Measurements from ENCODE around the gene OS9. TPM values are rescaled to one million over a fixed set of nuclear protein-coding genes. Genes with fewer than 3 reads are reported as not detected.

Gene OS9
- total and polyA plus RNA-seq, 9 of the 15 experiments (the other 6 are each of a cell fraction or from before 2014, with no cell fraction given) = 4.6 to 105 (median 89.5) TPM

- TF ChIP-seq CBFA2T2 (conservative IDR thresholded peaks at IDR 0.05) = no peak
- TF ChIP-seq, protein P1, sequence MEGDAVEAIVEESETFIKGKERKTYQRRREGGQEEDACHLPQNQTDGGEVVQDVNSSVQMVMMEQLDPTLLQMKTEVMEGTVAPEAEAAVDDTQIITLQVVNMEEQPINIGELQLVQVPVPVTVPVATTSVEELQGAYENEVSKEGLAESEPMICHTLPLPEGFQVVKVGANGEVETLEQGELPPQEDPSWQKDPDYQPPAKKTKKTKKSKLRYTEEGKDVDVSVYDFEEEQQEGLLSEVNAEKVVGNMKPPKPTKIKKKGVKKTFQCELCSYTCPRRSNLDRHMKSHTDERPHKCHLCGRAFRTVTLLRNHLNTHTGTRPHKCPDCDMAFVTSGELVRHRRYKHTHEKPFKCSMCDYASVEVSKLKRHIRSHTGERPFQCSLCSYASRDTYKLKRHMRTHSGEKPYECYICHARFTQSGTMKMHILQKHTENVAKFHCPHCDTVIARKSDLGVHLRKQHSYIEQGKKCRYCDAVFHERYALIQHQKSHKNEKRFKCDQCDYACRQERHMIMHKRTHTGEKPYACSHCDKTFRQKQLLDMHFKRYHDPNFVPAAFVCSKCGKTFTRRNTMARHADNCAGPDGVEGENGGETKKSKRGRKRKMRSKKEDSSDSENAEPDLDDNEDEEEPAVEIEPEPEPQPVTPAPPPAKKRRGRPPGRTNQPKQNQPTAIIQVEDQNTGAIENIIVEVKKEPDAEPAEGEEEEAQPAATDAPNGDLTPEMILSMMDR (IDR thresholded peaks at IDR 0.05 in 2 of 3, conservative IDR thresholded peaks at IDR 0.05 in 1 of 3; ENCODE audit: insufficient read depth in 2 of 3, low read depth in 1 of 3, low read length in 3 of 3) = 0 out of 6 replicates have a peak, but pooled peaks of 1 of the 3 experiments have one; percentile 2
- TF ChIP-seq, protein P2, sequence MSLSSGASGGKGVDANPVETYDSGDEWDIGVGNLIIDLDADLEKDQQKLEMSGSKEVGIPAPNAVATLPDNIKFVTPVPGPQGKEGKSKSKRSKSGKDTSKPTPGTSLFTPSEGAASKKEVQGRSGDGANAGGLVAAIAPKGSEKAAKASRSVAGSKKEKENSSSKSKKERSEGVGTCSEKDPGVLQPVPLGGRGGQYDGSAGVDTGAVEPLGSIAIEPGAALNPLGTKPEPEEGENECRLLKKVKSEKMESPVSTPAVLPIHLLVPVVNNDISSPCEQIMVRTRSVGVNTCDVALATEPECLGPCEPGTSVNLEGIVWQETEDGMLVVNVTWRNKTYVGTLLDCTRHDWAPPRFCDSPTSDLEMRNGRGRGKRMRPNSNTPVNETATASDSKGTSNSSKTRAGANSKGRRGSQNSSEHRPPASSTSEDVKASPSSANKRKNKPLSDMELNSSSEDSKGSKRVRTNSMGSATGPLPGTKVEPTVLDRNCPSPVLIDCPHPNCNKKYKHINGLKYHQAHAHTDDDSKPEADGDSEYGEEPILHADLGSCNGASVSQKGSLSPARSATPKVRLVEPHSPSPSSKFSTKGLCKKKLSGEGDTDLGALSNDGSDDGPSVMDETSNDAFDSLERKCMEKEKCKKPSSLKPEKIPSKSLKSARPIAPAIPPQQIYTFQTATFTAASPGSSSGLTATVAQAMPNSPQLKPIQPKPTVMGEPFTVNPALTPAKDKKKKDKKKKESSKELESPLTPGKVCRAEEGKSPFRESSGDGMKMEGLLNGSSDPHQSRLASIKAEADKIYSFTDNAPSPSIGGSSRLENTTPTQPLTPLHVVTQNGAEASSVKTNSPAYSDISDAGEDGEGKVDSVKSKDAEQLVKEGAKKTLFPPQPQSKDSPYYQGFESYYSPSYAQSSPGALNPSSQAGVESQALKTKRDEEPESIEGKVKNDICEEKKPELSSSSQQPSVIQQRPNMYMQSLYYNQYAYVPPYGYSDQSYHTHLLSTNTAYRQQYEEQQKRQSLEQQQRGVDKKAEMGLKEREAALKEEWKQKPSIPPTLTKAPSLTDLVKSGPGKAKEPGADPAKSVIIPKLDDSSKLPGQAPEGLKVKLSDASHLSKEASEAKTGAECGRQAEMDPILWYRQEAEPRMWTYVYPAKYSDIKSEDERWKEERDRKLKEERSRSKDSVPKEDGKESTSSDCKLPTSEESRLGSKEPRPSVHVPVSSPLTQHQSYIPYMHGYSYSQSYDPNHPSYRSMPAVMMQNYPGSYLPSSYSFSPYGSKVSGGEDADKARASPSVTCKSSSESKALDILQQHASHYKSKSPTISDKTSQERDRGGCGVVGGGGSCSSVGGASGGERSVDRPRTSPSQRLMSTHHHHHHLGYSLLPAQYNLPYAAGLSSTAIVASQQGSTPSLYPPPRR (CRISPR knock-in tag; IDR thresholded peaks at IDR 0.05; ENCODE audit: borderline replicate concordance) = no peak
- no peak for TF ChIP-seq ETS2 (tag; IDR thresholded peaks at IDR 0.05; ENCODE audit: borderline replicate concordance, poor library complexity, severe bottlenecking)
- TF ChIP-seq RBFOX2 (IDR thresholded peaks at IDR 0.05; ENCODE audit: low read depth, low read length) = peak; percentile 38; the same call in 1 of the 2 replicates
- TF ChIP-seq SAFB (IDR thresholded peaks at IDR 0.05; ENCODE audit: borderline replicate concordance, low read depth, low read length) = no peak
- no peak for TF ChIP-seq HEY1 (CRISPR knock-in tag; IDR thresholded peaks at IDR 0.05; ENCODE audit: borderline replicate concordance)
- TF ChIP-seq NFRKB (IDR thresholded peaks at IDR 0.05; ENCODE audit: low read depth) = no peak
- no peak for TF ChIP-seq ZNF695 (CRISPR knock-in tag; IDR thresholded peaks at IDR 0.05)
- no peak for TF ChIP-seq CTCFL (IDR thresholded peaks at IDR 0.05; ENCODE audit: borderline replicate concordance, insufficient read depth, low read depth, low read length, poor library complexity, severe bottlenecking)
- TF ChIP-seq ZNF395 (CRISPR knock-in tag; IDR thresholded peaks at IDR 0.05) = no peak
- no peak for TF ChIP-seq PTTG1 (tag; IDR thresholded peaks at IDR 0.05; ENCODE audit: low read depth)
- TF ChIP-seq PRPF4 (IDR thresholded peaks at IDR 0.05; ENCODE audit: insufficient read depth, low read depth, low read length, poor library complexity, severe bottlenecking) = no peak
- TF ChIP-seq SMAD1 (IDR thresholded peaks at IDR 0.05; ENCODE audit: low read depth, low read length, partially characterized antibody) = no peak
Measured at GRCh38 chr12:57766464-57767304, 72.8 kb downstream of the OS9 start, which contains the start of gene CYP27B1 (continued).
